Measurements from ENCODE around the gene TMCC3. TPM values are rescaled to one million over a fixed set of nuclear protein-coding genes. Genes with fewer than 3 reads are reported as not detected.

TMCC3 gene
- total and polyA plus RNA-seq, 4 donors = 0.81 to 2.3 (median 1.5) TPM

- no peaks in the 10 kb centered on the region for H3K36me3 ChIP-seq (ENCODE audit: control insufficient read depth in 4 of 4, insufficient read depth in 3 of 4, low read depth in 1 of 4, low read length in 3 of 4)
- H3K27ac ChIP-seq (ENCODE audit: low read depth in 1 of 2, low read length in 2 of 2) = no peak overlapping the region
- H3K9ac ChIP-seq (ENCODE audit: low read depth in 1 of 2, low read length in 2 of 2) = no peak overlapping the region
- no peak overlapping the region for H3K4me3 ChIP-seq (ENCODE audit: low read depth in 1 of 3, low read length in 3 of 3)
- TF ChIP-seq GABPA (IDR thresholded peaks at IDR 0.05 in 1 of 2, conservative IDR thresholded peaks at IDR 0.05 in 1 of 2) = no peak
- H3K4me1 ChIP-seq (ENCODE audit: control insufficient read depth in 4 of 4, insufficient read depth in 4 of 4, low read length in 3 of 4) = no peaks in the 10 kb centered on the region
- no peak for DNase-seq (ENCODE audit: low spot score)
- WGBS = 76% methylated on average over 4 of the region's 4 CpGs
- no peaks in the 10 kb centered on the region for H3K27me3 ChIP-seq (ENCODE audit: control insufficient read depth in 4 of 4, insufficient read depth in 4 of 4, low read length in 3 of 4)
- no peaks in the 10 kb centered on the region for H3K9me3 ChIP-seq (ENCODE audit: control insufficient read depth in 4 of 4, low read length in 3 of 4)
Observed at GRCh38 chr12:94663071-94663470, 12.7 kb upstream of the TMCC3 start.

DNA sequence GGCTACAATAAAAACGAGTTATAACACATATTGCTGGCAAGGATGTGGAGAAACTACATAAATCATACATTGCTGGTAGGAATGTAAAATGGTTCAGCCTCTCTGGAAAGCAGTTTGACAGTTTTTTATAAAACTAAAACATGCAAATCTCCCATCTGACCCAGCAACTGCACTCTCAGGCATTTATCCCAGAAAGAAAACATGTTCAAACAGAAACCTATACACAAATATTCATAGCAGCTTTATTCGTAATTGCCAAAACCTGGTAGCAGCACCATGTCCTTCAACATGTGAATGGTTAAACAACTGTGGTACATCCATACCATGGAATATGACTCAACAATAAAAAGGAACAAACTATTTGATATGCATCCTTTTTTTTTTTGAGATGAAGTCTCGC, 10.1 kb upstream of the TMCC3 start:
- Histone ChIP-seq H3K4me3 (ENCODE audit: low read depth in 1 of 3, low read length in 3 of 3) (no peak overlapping the region), H3K9me3 (ENCODE audit: control insufficient read depth in 4 of 4, low read length in 3 of 4) (no peaks in the 10 kb centered on the region), H3K27me3 (ENCODE audit: control insufficient read depth in 4 of 4, insufficient read depth in 4 of 4, low read length in 3 of 4) (no peaks in the 10 kb centered on the region), H3K27ac (ENCODE audit: low read depth in 1 of 2, low read length in 2 of 2) (no peak overlapping the region), H3K4me1 (ENCODE audit: control insufficient read depth in 4 of 4, insufficient read depth in 4 of 4, low read length in 3 of 4) (no peaks in the 10 kb centered on the region), H3K9ac (ENCODE audit: low read depth in 1 of 2, low read length in 2 of 2) (no peak overlapping the region), H3K36me3 (ENCODE audit: control insufficient read depth in 4 of 4, insufficient read depth in 3 of 4, low read depth in 1 of 4, low read length in 3 of 4) (no peaks in the 10 kb centered on the region)
- 78% methylated on average over 3 of the region's 3 CpGs for WGBS
- DNase-seq (ENCODE audit: low spot score) = no peak
- no peak for TF ChIP-seq YY1 (IDR thresholded peaks at IDR 0.05)
- TF ChIP-seq GABPA (IDR thresholded peaks at IDR 0.05 in 1 of 2, conservative IDR thresholded peaks at IDR 0.05 in 1 of 2) = no peak
- no peak for TF ChIP-seq FOXA1 (IDR thresholded peaks at IDR 0.05)
- no peak for TF ChIP-seq HNF4G (IDR thresholded peaks at IDR 0.05)

DNA sequence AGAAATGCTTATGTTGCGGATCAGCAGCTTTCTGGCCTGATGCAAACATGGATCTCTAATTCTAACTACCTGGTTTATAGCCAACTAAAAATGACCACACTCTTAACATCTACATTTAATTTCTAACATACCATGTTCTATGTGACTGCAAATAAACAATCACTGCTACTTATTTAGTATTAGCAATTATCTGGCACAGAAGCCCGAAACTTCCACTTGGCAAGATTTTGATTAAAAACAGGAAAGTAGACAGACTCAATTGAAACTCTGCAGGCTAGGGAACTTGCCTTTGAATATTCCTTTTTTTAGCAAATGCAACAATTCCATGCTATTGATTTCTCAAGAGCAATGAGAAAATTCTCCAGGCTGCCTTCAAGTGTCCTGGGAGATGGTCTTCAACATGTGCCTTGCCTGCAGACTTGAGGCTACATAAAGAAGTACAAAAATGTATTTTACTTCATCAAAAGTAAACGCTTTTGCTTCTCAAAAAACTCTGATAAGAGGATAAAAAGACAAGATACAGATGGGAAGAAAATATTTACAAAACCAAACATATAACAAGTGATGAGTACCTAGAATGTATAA, 9.1 kb upstream of the TMCC3 start:
- H3K9ac ChIP-seq (ENCODE audit: low read depth in 1 of 2, low read length in 2 of 2) = no peak overlapping the region
- no peaks in the 10 kb centered on the region for H3K27me3 ChIP-seq (ENCODE audit: control insufficient read depth in 4 of 4, insufficient read depth in 4 of 4, low read length in 3 of 4)
- H3K4me1 ChIP-seq (ENCODE audit: control insufficient read depth in 4 of 4, insufficient read depth in 4 of 4, low read length in 3 of 4) = no peaks in the 10 kb centered on the region
- H3K4me3 ChIP-seq (ENCODE audit: low read depth in 1 of 3, low read length in 3 of 3) = no peak overlapping the region
- 86% methylated on average over 3 of the region's 3 CpGs for WGBS
- DNase-seq (ENCODE audit: low spot score) = no peak
- TF ChIP-seq JUND (IDR thresholded peaks at IDR 0.05) (no peak), NR2F2 (IDR thresholded peaks at IDR 0.05) (no peak), HNF4G (IDR thresholded peaks at IDR 0.05) (no peak), RAD21 (IDR thresholded peaks at IDR 0.05) (no peak), RXRA (IDR thresholded peaks at IDR 0.05) (no peak), GABPA (IDR thresholded peaks at IDR 0.05 in 1 of 2, conservative IDR thresholded peaks at IDR 0.05 in 1 of 2) (no peak), YY1 (IDR thresholded peaks at IDR 0.05) (no peak)
- TF ChIP-seq, protein P1, sequence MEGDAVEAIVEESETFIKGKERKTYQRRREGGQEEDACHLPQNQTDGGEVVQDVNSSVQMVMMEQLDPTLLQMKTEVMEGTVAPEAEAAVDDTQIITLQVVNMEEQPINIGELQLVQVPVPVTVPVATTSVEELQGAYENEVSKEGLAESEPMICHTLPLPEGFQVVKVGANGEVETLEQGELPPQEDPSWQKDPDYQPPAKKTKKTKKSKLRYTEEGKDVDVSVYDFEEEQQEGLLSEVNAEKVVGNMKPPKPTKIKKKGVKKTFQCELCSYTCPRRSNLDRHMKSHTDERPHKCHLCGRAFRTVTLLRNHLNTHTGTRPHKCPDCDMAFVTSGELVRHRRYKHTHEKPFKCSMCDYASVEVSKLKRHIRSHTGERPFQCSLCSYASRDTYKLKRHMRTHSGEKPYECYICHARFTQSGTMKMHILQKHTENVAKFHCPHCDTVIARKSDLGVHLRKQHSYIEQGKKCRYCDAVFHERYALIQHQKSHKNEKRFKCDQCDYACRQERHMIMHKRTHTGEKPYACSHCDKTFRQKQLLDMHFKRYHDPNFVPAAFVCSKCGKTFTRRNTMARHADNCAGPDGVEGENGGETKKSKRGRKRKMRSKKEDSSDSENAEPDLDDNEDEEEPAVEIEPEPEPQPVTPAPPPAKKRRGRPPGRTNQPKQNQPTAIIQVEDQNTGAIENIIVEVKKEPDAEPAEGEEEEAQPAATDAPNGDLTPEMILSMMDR (IDR thresholded peaks at IDR 0.05; ENCODE audit: low read depth, low read length, missing input control) = no peak
- no peaks in the 10 kb centered on the region for H3K9me3 ChIP-seq (ENCODE audit: control insufficient read depth in 4 of 4, low read length in 3 of 4)
- no peak overlapping the region for H3K27ac ChIP-seq (ENCODE audit: low read depth in 1 of 2, low read length in 2 of 2)
- H3K36me3 ChIP-seq (ENCODE audit: control insufficient read depth in 4 of 4, insufficient read depth in 3 of 4, low read depth in 1 of 4, low read length in 3 of 4) = no peaks in the 10 kb centered on the region

- WGBS = 20% methylated on average over 1 of the region's 1 CpG
- no peaks in the 10 kb centered on the region for H3K27me3 ChIP-seq (ENCODE audit: control insufficient read depth in 4 of 4, insufficient read depth in 4 of 4, low read length in 3 of 4)
- H3K4me3 ChIP-seq (ENCODE audit: low read depth in 1 of 3, low read length in 3 of 3) = no peak overlapping the region
- no peaks in the 10 kb centered on the region for H3K4me1 ChIP-seq (ENCODE audit: control insufficient read depth in 4 of 4, insufficient read depth in 4 of 4, low read length in 3 of 4)
- no peaks in the 10 kb centered on the region for H3K36me3 ChIP-seq (ENCODE audit: control insufficient read depth in 4 of 4, insufficient read depth in 3 of 4, low read depth in 1 of 4, low read length in 3 of 4)
- TF ChIP-seq EGR1 (IDR thresholded peaks at IDR 0.05; ENCODE audit: low read depth in 2 of 2) (no peak), ZBTB33 (IDR thresholded peaks at IDR 0.05) (no peak), HNF4G (IDR thresholded peaks at IDR 0.05) (no peak), RAD21 (IDR thresholded peaks at IDR 0.05) (no peak), TAF1 (conservative IDR thresholded peaks at IDR 0.05) (no peak), YY1 (IDR thresholded peaks at IDR 0.05) (no peak), SP1 (IDR thresholded peaks at IDR 0.05) (no peak), GABPA (IDR thresholded peaks at IDR 0.05 in 1 of 2, conservative IDR thresholded peaks at IDR 0.05 in 1 of 2) (no peak), JUND (IDR thresholded peaks at IDR 0.05) (no peak), RXRA (IDR thresholded peaks at IDR 0.05) (no peak), FOXA1 (IDR thresholded peaks at IDR 0.05) (no peak), FOXA2 (IDR thresholded peaks at IDR 0.05) (no peak)
- TF ChIP-seq, protein P2, sequence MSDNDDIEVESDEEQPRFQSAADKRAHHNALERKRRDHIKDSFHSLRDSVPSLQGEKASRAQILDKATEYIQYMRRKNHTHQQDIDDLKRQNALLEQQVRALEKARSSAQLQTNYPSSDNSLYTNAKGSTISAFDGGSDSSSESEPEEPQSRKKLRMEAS (IDR thresholded peaks at IDR 0.05) = no peak
- TF ChIP-seq, protein P3, sequence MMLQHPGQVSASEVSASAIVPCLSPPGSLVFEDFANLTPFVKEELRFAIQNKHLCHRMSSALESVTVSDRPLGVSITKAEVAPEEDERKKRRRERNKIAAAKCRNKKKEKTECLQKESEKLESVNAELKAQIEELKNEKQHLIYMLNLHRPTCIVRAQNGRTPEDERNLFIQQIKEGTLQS (IDR thresholded peaks at IDR 0.05) = no peak
- TF ChIP-seq, protein P1 (IDR thresholded peaks at IDR 0.05; ENCODE audit: low read depth, low read length, missing input control) = no peak
- H3K9me3 ChIP-seq (ENCODE audit: control insufficient read depth in 4 of 4, low read length in 3 of 4) = no peaks in the 10 kb centered on the region
- no peak overlapping the region for H3K9ac ChIP-seq (ENCODE audit: low read depth in 1 of 2, low read length in 2 of 2)
- DNase-seq (ENCODE audit: low spot score) = no peak
- H3K27ac ChIP-seq (ENCODE audit: low read depth in 1 of 2, low read length in 2 of 2) = no peak overlapping the region
Observed at GRCh38 chr12:94658931-94659330, 8.6 kb upstream of the TMCC3 start.

Measured in liver (tissue), 9 donors.